Spleen (tissue), 11 donors: Measurements from ENCODE around the gene ADAMTS17. TPM values are rescaled to one million over a fixed set of nuclear protein-coding genes. Genes with fewer than 3 reads are reported as not detected.

Experiments
- DNase-seq: peaks from one replicate; pipeline ENCODE4 v3.0.0-alpha.2; 2020
- H3K27ac ChIP-seq, 8 donors: fragments of 200-600 bp; sonication (generic) in 7 of 8; 1 replicate in 4 of 8; 2 replicates in 4 of 8; pipeline versions ENCODE4 v1.5.0 to v1.8.0; 2016 to 2021; ENCODE audit warnings: inconsistent platforms in 4 of 8, mild to moderate bottlenecking in 4 of 8, moderate library complexity in 1 of 8
- H3K27me3 ChIP-seq, 7 donors: fragments of 200-600 bp; sonication (generic) in 6 of 7; replicated peaks in 1 of 7; 1 replicate in 4 of 7; 2 replicates in 3 of 7; pipeline versions ENCODE4 v1.5.0 to v1.8.0; 2016 to 2021; ENCODE audit warnings: inconsistent platforms in 3 of 7, mild to moderate bottlenecking in 1 of 7
- H3K36me3 ChIP-seq, 6 donors: fragments of 200-600 bp; sonication (generic) in 5 of 6; 1 replicate in 4 of 6; 2 replicates in 2 of 6; pipeline versions ENCODE4 v1.5.0 to v1.8.0; 2016 to 2021; ENCODE audit warnings: inconsistent platforms in 2 of 6
- H3K4me1 ChIP-seq, 6 donors: fragments of 200-600 bp; sonication (generic) in 5 of 6; 1 replicate in 3 of 6; 2 replicates in 3 of 6; pipeline versions ENCODE4 v1.5.0 to v1.8.0; 2016 to 2021; ENCODE audit warnings: inconsistent platforms in 3 of 6
- H3K4me3 ChIP-seq, 8 donors: fragments of 200-600 bp; sonication (generic) in 7 of 8; 1 replicate in 4 of 8; 2 replicates in 4 of 8; pipeline versions ENCODE4 v1.5.0 to v1.8.0; 2016 to 2021; ENCODE audit warnings: inconsistent platforms in 4 of 8, mild to moderate bottlenecking in 4 of 8, moderate library complexity in 2 of 8
- H3K9me3 ChIP-seq, 8 donors: fragments of 200-600 bp; sonication (generic) in 7 of 8; 1 replicate in 4 of 8; 2 replicates in 4 of 8; pipeline versions ENCODE4 v1.5.0 to v1.8.0; 2016 to 2021; ENCODE audit warnings: inconsistent platforms in 4 of 8
- POLR2A ChIP-seq, 3 donors: fragments of 450-650 bp; IDR thresholded peaks; one replicate each; pipeline ENCODE4 v1.5.1; 2017; ENCODE audit warnings: antibody characterized with exemption in 3 of 3, mild to moderate bottlenecking in 1 of 3
- POLR2AphosphoS5 ChIP-seq, 3 donors: sonication (generic); formaldehyde crosslinking; IDR thresholded peaks; one replicate each; pipeline ENCODE4 v1.5.1; 2017; ENCODE audit warnings: antibody characterized with exemption in 3 of 3
- WGBS, 5 donors: extraction: QIAGEN DNeasy Blood & Tissue Kit in 3 of 5; methylation state at CpG; one replicate each; pipeline versions ENCODE4 v1.1.5 to v1.1.7; 2013 to 2018; 5-methylcytosine and 5-hydroxymethylcytosine counted together
- intact Hi-C: fragments of 100-400 bp; cut with DNase I; formaldehyde crosslinking; loops from one replicate; pipeline ENCODE4 v1.15.0; 2023; ENCODE audit warnings: low total_unique reads
- polyA plus RNA-seq, 3 donors: library from polyadenylated mRNA; stranded (reverse); fragments of 200-250 nt; gene quantifications; one replicate each; pipeline ENCODE4 v1.2.1, GENCODE V29; 2013
- total RNA-seq, 7 donors: library from RNA; depleted of rRNA in 3 of 7; stranded (reverse); fragments of >200 nt in 3 of 7; fragmentation: NEBNext Ultra II Directional in 4 of 7; extraction: Animal tissue kit (Norgen Biotek cat#: 25700) in 4 of 7; gene quantifications; one replicate each; pipeline versions ENCODE4 v1.1.0 to v1.2.1, GENCODE V29; 2016 to 2021
- TF ChIP-seq, protein P1 (sequence below), 11 experiments: fragments of 200-600 bp in 7 of 11; fragments of 450-650 bp in 4 of 11; sonication (generic) in 4 of 11; IDR thresholded peaks in 8 of 11; conservative IDR thresholded peaks in 3 of 11; 1 replicate in 7 of 11; 2 replicates in 4 of 11; pipeline versions ENCODE4 v1.4.0 to v1.8.0; 2016 to 2021; ENCODE audit warnings: antibody characterized with exemption in 11 of 11, inconsistent platforms in 4 of 11, mild to moderate bottlenecking in 1 of 11
- donor health status: healthy with polysubstance abuse.
- donor health status: DM: no; HTN: no; CAD: no; lungs with moderate emphysema.
- donor health status: DM: no; HTN: no; CAD: no.
- donor health status: Bipolar disorder and iron deficiency.
- donor health status: healthy.
- donor health status: DM: no; HTN: no; CAD: no.
- donor health status: DM: yes; HTN: yes; CAD: no.

ADAMTS17 gene
- total and polyA plus RNA-seq, 10 donors, result 0.21 to 13.2 (median 5.8) TPM

DNA sequence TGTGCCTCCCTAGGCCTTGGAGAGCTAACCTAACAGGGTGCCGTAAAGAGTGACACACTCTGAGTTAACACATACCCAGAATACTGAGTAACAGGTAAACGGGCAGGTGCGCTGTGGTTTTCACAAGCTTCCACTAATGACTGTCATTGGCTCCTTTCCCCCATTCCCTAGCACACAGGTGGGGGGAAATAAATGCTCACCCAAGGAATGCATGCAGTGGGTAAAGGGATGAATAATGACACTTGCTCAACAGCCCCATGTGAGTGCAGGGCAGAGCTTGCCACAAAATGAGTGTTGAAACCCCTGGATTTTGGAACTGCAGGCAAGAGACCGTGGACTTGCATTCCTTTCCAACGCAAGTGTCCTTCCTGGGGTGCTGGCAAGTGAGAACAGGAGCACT is 57.6 kb downstream of the ADAMTS17 start:
- Histone ChIP-seq H3K36me3 (no peaks in the 10 kb centered on the region), H3K27me3 (no peaks in the 10 kb centered on the region), H3K9me3 (peaks cover 0 to 11% (median 0%) of the 10 kb centered on the region in 8 donors), H3K27ac (no peak overlapping the region), H3K4me1 (no peaks in the 10 kb centered on the region), H3K4me3 (no peak overlapping the region)
- intact Hi-C loops, result no loop called here
- DNase-seq, result no peak
- WGBS, 5 donors, result 73 to 92% (median 78%) methylated on average over 5 of the region's 5 CpGs
- no peak for TF ChIP-seq POLR2A (IDR thresholded peaks at IDR 0.05)
- TF ChIP-seq POLR2AphosphoS5 (IDR thresholded peaks at IDR 0.05), result no peak
- TF ChIP-seq, protein P1, sequence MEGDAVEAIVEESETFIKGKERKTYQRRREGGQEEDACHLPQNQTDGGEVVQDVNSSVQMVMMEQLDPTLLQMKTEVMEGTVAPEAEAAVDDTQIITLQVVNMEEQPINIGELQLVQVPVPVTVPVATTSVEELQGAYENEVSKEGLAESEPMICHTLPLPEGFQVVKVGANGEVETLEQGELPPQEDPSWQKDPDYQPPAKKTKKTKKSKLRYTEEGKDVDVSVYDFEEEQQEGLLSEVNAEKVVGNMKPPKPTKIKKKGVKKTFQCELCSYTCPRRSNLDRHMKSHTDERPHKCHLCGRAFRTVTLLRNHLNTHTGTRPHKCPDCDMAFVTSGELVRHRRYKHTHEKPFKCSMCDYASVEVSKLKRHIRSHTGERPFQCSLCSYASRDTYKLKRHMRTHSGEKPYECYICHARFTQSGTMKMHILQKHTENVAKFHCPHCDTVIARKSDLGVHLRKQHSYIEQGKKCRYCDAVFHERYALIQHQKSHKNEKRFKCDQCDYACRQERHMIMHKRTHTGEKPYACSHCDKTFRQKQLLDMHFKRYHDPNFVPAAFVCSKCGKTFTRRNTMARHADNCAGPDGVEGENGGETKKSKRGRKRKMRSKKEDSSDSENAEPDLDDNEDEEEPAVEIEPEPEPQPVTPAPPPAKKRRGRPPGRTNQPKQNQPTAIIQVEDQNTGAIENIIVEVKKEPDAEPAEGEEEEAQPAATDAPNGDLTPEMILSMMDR (IDR thresholded peaks at IDR 0.05 in 8 of 11, conservative IDR thresholded peaks at IDR 0.05 in 3 of 11), result no peak

GRCh38 chr15:100281096-100281917 is 60.5 kb downstream of the ADAMTS17 start:
- WGBS, 5 donors, result 86 to 96% (median 90%) methylated on average over 30 of the region's 30 CpGs
- peaks cover 0 to 9% (median 0%) of the 10 kb centered on the region in 7 donors for H3K27me3 ChIP-seq
- TF ChIP-seq POLR2A (IDR thresholded peaks at IDR 0.05) (no peak), POLR2AphosphoS5 (IDR thresholded peaks at IDR 0.05) (no peak)
- TF ChIP-seq, protein P1 (IDR thresholded peaks at IDR 0.05 in 8 of 11, conservative IDR thresholded peaks at IDR 0.05 in 3 of 11), result no peak
- intact Hi-C loops, result no loop called here
- no peak overlapping the region for H3K27ac ChIP-seq
- no peaks in the 10 kb centered on the region for H3K9me3 ChIP-seq
- no peaks in the 10 kb centered on the region for H3K4me1 ChIP-seq
- no peak overlapping the region for H3K4me3 ChIP-seq
- DNase-seq, result no peak
- no peaks in the 10 kb centered on the region for H3K36me3 ChIP-seq

GRCh38 chr15:100279849-100280248 is 61.9 kb downstream of the ADAMTS17 start:
- H3K4me1 ChIP-seq, result no peaks in the 10 kb centered on the region
- no peak overlapping the region for H3K27ac ChIP-seq
- no peak for DNase-seq
- no peak overlapping the region for H3K4me3 ChIP-seq
- intact Hi-C loops, result no loop called here
- TF ChIP-seq, protein P1 (IDR thresholded peaks at IDR 0.05 in 8 of 11, conservative IDR thresholded peaks at IDR 0.05 in 3 of 11), result no peak
- TF ChIP-seq POLR2AphosphoS5 (IDR thresholded peaks at IDR 0.05) (no peak), POLR2A (IDR thresholded peaks at IDR 0.05) (no peak)
- peaks cover 0 to 18% (median 0%) of the 10 kb centered on the region in 7 donors for H3K27me3 ChIP-seq
- H3K36me3 ChIP-seq, result no peaks in the 10 kb centered on the region
- WGBS, 5 donors, result 48 to 74% (median 67%) methylated on average over 1 to 2 of the region's 2 CpGs
- peaks cover 0 to 5% (median 0%) of the 10 kb centered on the region in 8 donors for H3K9me3 ChIP-seq

- intact Hi-C loops, result no loop called here
- H3K27me3 ChIP-seq, result peaks cover 0 to 18% (median 0%) of the 10 kb centered on the region in 7 donors
Measured at GRCh38 chr15:100279446-100279845, 62.3 kb downstream of the ADAMTS17 start.

More at GRCh38 chr15:100279446-100279845, 62.3 kb downstream of the ADAMTS17 start:
- Histone ChIP-seq H3K4me3 (no peak overlapping the region), H3K36me3 (no peaks in the 10 kb centered on the region), H3K4me1 (no peaks in the 10 kb centered on the region), H3K27ac (no peak overlapping the region), H3K9me3 (peaks cover 0 to 9% (median 0%) of the 10 kb centered on the region in 8 donors)
- 85 to 93% (median 89%) methylated on average over 7 of the region's 7 CpGs for WGBS, 5 donors
- no peak for DNase-seq
- no peak for TF ChIP-seq POLR2AphosphoS5 (IDR thresholded peaks at IDR 0.05)
- no peak for TF ChIP-seq POLR2A (IDR thresholded peaks at IDR 0.05)
- TF ChIP-seq, protein P1 (IDR thresholded peaks at IDR 0.05 in 8 of 11, conservative IDR thresholded peaks at IDR 0.05 in 3 of 11), result no peak
